ENCODE results near the gene RNF181.
A peak's percentile ranks its signal among the peaks of the same experiment; 100 is the strongest.

Gene RNF181

DNA sequence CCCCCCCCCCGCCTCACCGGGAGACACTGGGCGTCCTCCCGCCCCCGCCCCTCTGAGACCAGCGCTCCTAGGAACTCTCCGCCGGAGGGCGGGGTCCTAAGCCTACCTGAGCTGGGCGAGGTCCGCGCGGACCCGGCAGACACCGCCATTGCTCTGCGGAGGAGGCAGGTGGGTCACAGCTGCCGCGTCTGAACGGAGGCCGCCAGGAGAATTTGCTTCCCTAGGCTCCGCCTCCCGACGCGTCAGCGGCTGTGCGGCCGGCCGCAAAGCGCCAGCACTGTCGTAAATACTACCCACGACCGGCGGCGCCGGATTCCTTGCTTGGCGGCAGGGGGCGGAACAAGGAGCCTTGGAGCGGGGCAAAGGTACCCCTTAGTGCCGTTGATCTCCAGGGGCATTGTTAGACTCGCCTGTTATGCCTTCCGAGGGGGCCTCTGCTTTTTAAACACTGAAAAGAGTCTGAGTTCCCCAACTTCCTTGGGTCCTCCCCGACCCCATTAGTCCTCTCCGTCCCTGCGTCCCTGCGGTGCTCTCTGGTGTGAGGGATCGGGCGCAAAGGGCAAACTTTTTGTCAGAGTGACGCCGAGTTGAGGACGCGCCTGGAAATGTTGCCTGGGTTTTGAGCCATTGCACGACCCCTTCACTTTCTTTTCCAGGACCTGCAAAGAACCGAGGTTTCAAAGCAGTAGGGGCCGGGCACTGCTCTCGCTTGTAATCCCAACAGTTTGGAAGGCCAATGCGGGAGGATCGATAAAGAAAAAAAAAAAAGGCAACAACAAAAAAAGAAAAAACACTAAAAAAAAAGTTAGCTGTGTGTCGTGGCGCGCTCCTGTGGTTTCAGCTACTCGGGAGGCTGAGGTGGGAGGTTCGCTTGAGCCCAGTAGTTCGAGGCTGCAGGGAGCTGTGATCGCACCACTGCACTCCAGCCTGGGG, 34.0 kb upstream of the RNF181 start, which contains the start of gene GGCX:
Gene GGCX (minus strand): TSS at position 214 of the 933 bp plus-strand sequence. CDS start 65 bp downstream, at position 149.
- peaks cover 1% of the 10 kb centered on the region for H3K36me3 ChIP-seq (ENCODE audit: control insufficient read depth, insufficient read depth, low read length)
- no peak within 1 kb of the TSS for H2BK120ac ChIP-seq (ENCODE audit: low read depth, low read length)
- H3K4me3 ChIP-seq (ENCODE audit: low read length) = peak within 1 kb of the TSS; percentile 66
- peak within 1 kb of the TSS; percentile 94 for H3K4me2 ChIP-seq (ENCODE audit: low read length)
- WGBS (ENCODE audit: extremely low coverage, insufficient coverage, low lambda C conversion rate) = no CpG with 5 or more reads among the region's 64 CpGs
- H3K56ac ChIP-seq (ENCODE audit: low read length) = peak within 1 kb of the TSS; percentile 94
- H3K23ac ChIP-seq (ENCODE audit: low read length) = peak within 1 kb of the TSS; percentile 75
- H3K27ac ChIP-seq (ENCODE audit: low read depth, low read length) = peak within 1 kb of the TSS; percentile 30
- peaks cover 18% of the 10 kb centered on the region for H3K79me2 ChIP-seq (ENCODE audit: control insufficient read depth, insufficient read depth, low read length)
- H2AK5ac ChIP-seq (ENCODE audit: low read length) = no peak within 1 kb of the TSS
- peak within 1 kb of the TSS; percentile 13 for H2BK5ac ChIP-seq (ENCODE audit: low read length)
- H3K4ac ChIP-seq (ENCODE audit: low read depth, low read length) = peak within 1 kb of the TSS; percentile 95
- peak within 1 kb of the TSS; percentile 89 for H3K9ac ChIP-seq (ENCODE audit: low read length)
- peaks cover 15% of the 10 kb centered on the region for H3K79me1 ChIP-seq (ENCODE audit: low read length)
- peak within 1 kb of the TSS; percentile 17 for H4K5ac ChIP-seq (ENCODE audit: low read length)
- DNase-seq = peak; percentile 98
- H4K8ac ChIP-seq (ENCODE audit: low read depth, low read length) = peak within 1 kb of the TSS; percentile 65
- H2BK15ac ChIP-seq (replicated peaks; ENCODE audit: low read depth) = no peak within 1 kb of the TSS
- peak within 1 kb of the TSS; percentile 94 for H3K18ac ChIP-seq (ENCODE audit: low read length)
- H3K27me3 ChIP-seq (ENCODE audit: insufficient read depth, low read length, poor library complexity) = no peaks in the 10 kb centered on the region
- H3K4me1 ChIP-seq (ENCODE audit: control insufficient read depth, low read depth, low read length) = no peaks in the 10 kb centered on the region

DNA sequence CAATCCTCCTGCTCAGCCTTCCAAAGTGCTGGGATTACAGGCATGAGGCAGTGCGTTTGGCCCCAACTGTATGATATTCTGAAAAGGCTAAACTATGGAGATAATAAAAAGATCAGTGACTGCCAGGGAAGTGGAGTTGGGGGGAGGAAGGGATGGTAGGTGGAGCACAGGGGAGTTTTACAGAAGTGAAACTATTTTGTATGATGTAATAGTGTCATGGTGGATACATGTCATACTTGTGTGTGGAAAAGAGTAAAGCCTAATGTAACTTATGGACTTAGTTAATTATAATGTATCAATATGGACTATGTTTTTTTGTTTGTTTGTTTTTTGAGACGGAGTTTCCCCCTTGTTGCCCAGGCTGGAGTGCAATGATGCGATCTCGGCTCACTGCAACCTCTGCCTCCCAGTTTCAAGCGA, 31.4 kb upstream of the RNF181 start:
- DNase-seq = no peak
- no peak overlapping the region for H4K5ac ChIP-seq (ENCODE audit: low read length)
- H2BK120ac ChIP-seq (ENCODE audit: low read depth, low read length) = no peak overlapping the region
- no peak overlapping the region for H3K56ac ChIP-seq (ENCODE audit: low read length)
- no peak overlapping the region for H3K18ac ChIP-seq (ENCODE audit: low read length)
- H2AK5ac ChIP-seq (ENCODE audit: low read length) = no peak overlapping the region
- peaks cover 12% of the 10 kb centered on the region for H3K79me2 ChIP-seq (ENCODE audit: control insufficient read depth, insufficient read depth, low read length)
- H2BK5ac ChIP-seq (ENCODE audit: low read length) = no peak overlapping the region
- H2BK15ac ChIP-seq (replicated peaks; ENCODE audit: low read depth) = no peak overlapping the region
- H3K4me1 ChIP-seq (ENCODE audit: control insufficient read depth, low read depth, low read length) = no peaks in the 10 kb centered on the region
- H3K79me1 ChIP-seq (ENCODE audit: low read length) = peaks cover 3% of the 10 kb centered on the region
- H3K4me2 ChIP-seq (ENCODE audit: low read length) = no peak overlapping the region
- H4K8ac ChIP-seq (ENCODE audit: low read depth, low read length) = no peak overlapping the region
- H3K27ac ChIP-seq (ENCODE audit: low read depth, low read length) = no peak overlapping the region
- H3K9ac ChIP-seq (ENCODE audit: low read length) = no peak overlapping the region
- no peak overlapping the region for H3K4ac ChIP-seq (ENCODE audit: low read depth, low read length)
- no peaks in the 10 kb centered on the region for H3K27me3 ChIP-seq (ENCODE audit: insufficient read depth, low read length, poor library complexity)
- H3K4me3 ChIP-seq (ENCODE audit: low read length) = no peak overlapping the region
- no CpG with 5 or more reads among the region's 5 CpGs for WGBS (ENCODE audit: extremely low coverage, insufficient coverage, low lambda C conversion rate)
- H3K36me3 ChIP-seq (ENCODE audit: control insufficient read depth, insufficient read depth, low read length) = no peaks in the 10 kb centered on the region
- H3K23ac ChIP-seq (ENCODE audit: low read length) = no peak overlapping the region

GRCh38 chr2:85566265-85566664, 29.3 kb upstream of the RNF181 start:
- Histone ChIP-seq H2AK5ac (ENCODE audit: low read length) (no peak overlapping the region), H3K56ac (ENCODE audit: low read length) (no peak overlapping the region), H2BK120ac (ENCODE audit: low read depth, low read length) (no peak overlapping the region), H2BK15ac (replicated peaks; ENCODE audit: low read depth) (no peak overlapping the region), H3K9ac (ENCODE audit: low read length) (no peak overlapping the region), H3K4me1 (ENCODE audit: control insufficient read depth, low read depth, low read length) (no peaks in the 10 kb centered on the region), H3K79me2 (ENCODE audit: control insufficient read depth, insufficient read depth, low read length) (no peaks in the 10 kb centered on the region), H3K27ac (ENCODE audit: low read depth, low read length) (no peak overlapping the region), H3K4me2 (ENCODE audit: low read length) (no peak overlapping the region), H3K4ac (ENCODE audit: low read depth, low read length) (no peak overlapping the region), H3K23ac (ENCODE audit: low read length) (no peak overlapping the region), H3K36me3 (ENCODE audit: control insufficient read depth, insufficient read depth, low read length) (no peaks in the 10 kb centered on the region), H4K8ac (ENCODE audit: low read depth, low read length) (no peak overlapping the region), H3K79me1 (ENCODE audit: low read length) (no peaks in the 10 kb centered on the region), H3K18ac (ENCODE audit: low read length) (no peak overlapping the region), H2BK5ac (ENCODE audit: low read length) (no peak overlapping the region), H3K4me3 (ENCODE audit: low read length) (no peak overlapping the region), H4K5ac (ENCODE audit: low read length) (no peak overlapping the region), H3K27me3 (ENCODE audit: insufficient read depth, low read length, poor library complexity) (peaks cover 5% of the 10 kb centered on the region)
- DNase-seq = no peak
- no CpG with 5 or more reads among the region's 4 CpGs for WGBS (ENCODE audit: extremely low coverage, insufficient coverage, low lambda C conversion rate)

- Histone ChIP-seq H2BK15ac (replicated peaks; ENCODE audit: low read depth) (no peak overlapping the region), H4K5ac (ENCODE audit: low read length) (no peak overlapping the region), H3K23ac (ENCODE audit: low read length) (no peak overlapping the region), H3K4me3 (ENCODE audit: low read length) (no peak overlapping the region), H4K8ac (ENCODE audit: low read depth, low read length) (no peak overlapping the region), H3K18ac (ENCODE audit: low read length) (no peak overlapping the region), H3K56ac (ENCODE audit: low read length) (no peak overlapping the region), H2BK5ac (ENCODE audit: low read length) (no peak overlapping the region), H2BK120ac (ENCODE audit: low read depth, low read length) (no peak overlapping the region), H3K4me2 (ENCODE audit: low read length) (no peak overlapping the region), H2AK5ac (ENCODE audit: low read length) (no peak overlapping the region), H3K27ac (ENCODE audit: low read depth, low read length) (no peak overlapping the region), H3K27me3 (ENCODE audit: insufficient read depth, low read length, poor library complexity) (peaks cover under 1% of the 10 kb centered on the region), H3K4ac (ENCODE audit: low read depth, low read length) (no peak overlapping the region), H3K36me3 (ENCODE audit: control insufficient read depth, insufficient read depth, low read length) (no peaks in the 10 kb centered on the region), H3K79me1 (ENCODE audit: low read length) (peaks cover 2% of the 10 kb centered on the region), H3K9ac (ENCODE audit: low read length) (no peak overlapping the region), H3K4me1 (ENCODE audit: control insufficient read depth, low read depth, low read length) (peaks cover 13% of the 10 kb centered on the region), H3K79me2 (ENCODE audit: control insufficient read depth, insufficient read depth, low read length) (peaks cover 7% of the 10 kb centered on the region)
- no CpG with 5 or more reads among the region's 8 CpGs for WGBS (ENCODE audit: extremely low coverage, insufficient coverage, low lambda C conversion rate)
- no peak for DNase-seq
These were observed 19.8 kb upstream of the RNF181 start for GRCh38 chr2:85575739-85576138.

DNA sequence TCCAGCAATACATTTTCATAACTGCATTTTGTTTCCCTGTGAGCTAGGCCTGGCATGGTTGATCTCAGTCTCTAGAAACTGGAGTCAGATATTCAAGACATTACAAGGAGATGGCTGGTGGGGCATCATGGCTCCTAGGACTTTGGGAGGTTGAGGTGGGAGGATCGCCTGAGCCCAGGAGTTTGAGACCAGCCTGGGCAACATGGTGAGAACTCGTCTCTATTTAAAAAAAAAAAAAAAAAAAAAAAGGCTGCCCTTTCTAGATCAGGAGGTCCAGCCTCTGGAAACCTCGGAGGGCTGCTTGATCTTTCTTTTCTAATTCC, 18.5 kb upstream of the RNF181 start:
- H3K4ac ChIP-seq (ENCODE audit: low read depth, low read length) = peak overlapping the region; percentile 49
- H2AK5ac ChIP-seq (ENCODE audit: low read length) = no peak overlapping the region
- peak overlapping the region; percentile 93 for H3K27ac ChIP-seq (ENCODE audit: low read depth, low read length)
- H3K18ac ChIP-seq (ENCODE audit: low read length) = no peak overlapping the region
- H2BK120ac ChIP-seq (ENCODE audit: low read depth, low read length) = no peak overlapping the region
- peak overlapping the region; percentile 20 for H2BK15ac ChIP-seq (replicated peaks; ENCODE audit: low read depth)
- no peak overlapping the region for H2BK5ac ChIP-seq (ENCODE audit: low read length)
- peaks cover 9% of the 10 kb centered on the region for H3K79me2 ChIP-seq (ENCODE audit: control insufficient read depth, insufficient read depth, low read length)
- no peak for DNase-seq
- WGBS (ENCODE audit: extremely low coverage, insufficient coverage, low lambda C conversion rate) = no CpG with 5 or more reads among the region's 3 CpGs
- no peak overlapping the region for H3K9ac ChIP-seq (ENCODE audit: low read length)
- no peaks in the 10 kb centered on the region for H3K36me3 ChIP-seq (ENCODE audit: control insufficient read depth, insufficient read depth, low read length)
- no peak overlapping the region for H3K4me3 ChIP-seq (ENCODE audit: low read length)
- no peak overlapping the region for H3K23ac ChIP-seq (ENCODE audit: low read length)
- no peak overlapping the region for H4K8ac ChIP-seq (ENCODE audit: low read depth, low read length)
- no peak overlapping the region for H3K4me2 ChIP-seq (ENCODE audit: low read length)
- peak overlapping the region; percentile 11 for H3K56ac ChIP-seq (ENCODE audit: low read length)
- H3K27me3 ChIP-seq (ENCODE audit: insufficient read depth, low read length, poor library complexity) = no peaks in the 10 kb centered on the region
- H4K5ac ChIP-seq (ENCODE audit: low read length) = no peak overlapping the region
- peaks cover 13% of the 10 kb centered on the region for H3K4me1 ChIP-seq (ENCODE audit: control insufficient read depth, low read depth, low read length)
- peaks cover 9% of the 10 kb centered on the region for H3K79me1 ChIP-seq (ENCODE audit: low read length)
